GM18951 (cell line): ENCODE data around the gene ABO.
"Not testable (repeated sequence)": the region's sequence is repeated elsewhere in the genome, so short reads cannot be mapped to it uniquely, and the experiment has no call there.

Source experiments
- POLR2A ChIP-seq: IDR thresholded peaks from 4 replicates; pipeline ENCODE4 v1.6.1; 2011; ENCODE audit warnings: mild to moderate bottlenecking; ENCODE audit not compliant: insufficient read length, insufficient read depth; ENCODE audit errors: extremely low read depth
- in situ Hi-C: fragments of 300-500 bp; cut with MboI; formaldehyde crosslinking; loops from one replicate; pipeline ENCODE4 v1.12.0; 2022; ENCODE audit warnings: low sequenced_read_pairs, mixed read lengths, inconsistent platforms; ENCODE audit not compliant: unreplicated experiment

ABO gene

DNA sequence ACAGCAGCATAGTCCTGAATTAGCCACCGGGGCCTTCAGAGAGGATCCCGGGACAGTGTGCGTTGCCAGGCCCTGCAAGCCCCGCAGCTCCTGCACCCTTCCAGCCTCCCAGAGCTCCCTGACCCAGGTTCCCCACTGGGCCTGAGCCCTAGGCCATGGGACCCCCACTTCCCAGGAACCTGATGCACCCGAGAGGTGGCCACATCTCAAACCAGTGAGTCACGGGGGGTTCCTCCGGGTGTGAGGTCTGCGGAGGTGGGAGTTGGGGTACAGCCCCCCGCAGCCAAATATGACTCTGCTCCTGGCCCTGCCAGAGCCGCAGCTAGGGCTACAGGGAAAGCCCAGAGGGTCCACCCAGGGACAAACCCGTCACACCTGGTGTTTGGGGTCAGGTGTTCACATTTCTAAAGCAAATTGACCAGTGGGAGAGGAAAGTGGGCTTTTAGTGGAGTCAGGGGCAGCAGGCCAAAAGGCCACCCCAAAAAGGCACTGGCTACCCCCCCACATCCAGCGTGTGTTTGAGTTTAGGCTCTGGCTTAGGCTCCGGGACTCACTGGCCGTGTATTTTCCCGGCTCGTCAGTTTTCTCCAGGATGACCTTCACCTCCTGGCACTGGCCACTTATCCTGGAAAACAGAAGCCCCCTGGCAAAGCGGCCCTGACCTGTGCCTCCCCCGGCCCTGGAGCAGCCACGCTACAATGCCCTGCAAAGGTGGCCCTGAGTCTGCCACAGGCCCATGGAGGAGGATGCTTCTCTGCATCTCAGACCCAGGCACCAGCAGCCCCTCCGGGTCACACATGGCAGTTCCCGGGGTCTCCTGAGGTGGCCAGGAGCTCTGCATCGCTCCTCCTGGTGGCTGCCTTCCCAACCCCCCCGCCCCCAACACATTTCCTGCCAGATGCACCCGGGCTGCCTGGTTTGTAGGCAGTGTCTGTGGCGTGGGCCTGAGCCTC lies 48.5 kb downstream of the ABO start:
- in situ Hi-C loops, result no loop called here
- TF ChIP-seq POLR2A, result no peak

DNA sequence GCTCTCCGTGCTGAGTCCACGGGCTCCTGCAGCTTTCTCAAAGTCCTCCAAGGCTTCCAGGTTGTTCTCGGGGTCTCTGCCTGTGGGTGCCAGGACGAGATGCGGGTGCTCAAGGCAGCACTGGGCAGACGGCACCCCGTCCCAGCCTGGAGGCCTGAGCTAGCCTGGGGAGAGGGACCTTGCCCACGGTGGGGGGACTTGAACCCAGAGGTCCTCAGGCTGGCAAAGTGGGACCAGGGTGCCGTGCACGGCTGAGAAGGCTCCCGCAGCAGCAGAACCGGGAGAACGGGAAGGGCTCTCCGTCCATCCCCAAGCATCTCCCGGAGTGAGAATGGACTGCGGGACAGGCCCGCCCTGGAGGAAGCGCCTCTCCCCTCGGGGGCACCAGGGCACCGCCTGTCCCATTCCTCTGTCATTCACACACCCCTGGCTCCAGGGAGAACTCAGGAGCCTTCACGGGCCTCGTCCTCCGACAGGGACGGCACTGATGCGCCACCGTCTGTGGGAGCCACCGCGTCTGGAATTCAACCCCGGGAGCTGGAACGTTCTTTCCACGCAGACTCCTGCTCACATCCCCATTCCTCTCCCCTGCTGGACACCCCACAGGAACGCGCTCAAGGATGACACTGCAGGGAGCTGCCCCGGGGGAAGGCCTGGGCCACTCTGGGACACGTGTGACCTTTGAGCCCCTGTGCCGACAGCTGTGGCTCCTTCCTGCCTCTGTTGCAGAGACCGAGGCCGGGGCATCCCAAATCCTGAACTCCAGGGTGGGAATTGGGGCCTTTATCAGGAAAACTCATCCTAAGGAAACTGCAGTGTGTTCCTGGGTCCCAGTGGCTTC lies 49.6 kb downstream of the ABO start:
- TF ChIP-seq POLR2A, result no peak
- in situ Hi-C loops, result no loop called here

DNA sequence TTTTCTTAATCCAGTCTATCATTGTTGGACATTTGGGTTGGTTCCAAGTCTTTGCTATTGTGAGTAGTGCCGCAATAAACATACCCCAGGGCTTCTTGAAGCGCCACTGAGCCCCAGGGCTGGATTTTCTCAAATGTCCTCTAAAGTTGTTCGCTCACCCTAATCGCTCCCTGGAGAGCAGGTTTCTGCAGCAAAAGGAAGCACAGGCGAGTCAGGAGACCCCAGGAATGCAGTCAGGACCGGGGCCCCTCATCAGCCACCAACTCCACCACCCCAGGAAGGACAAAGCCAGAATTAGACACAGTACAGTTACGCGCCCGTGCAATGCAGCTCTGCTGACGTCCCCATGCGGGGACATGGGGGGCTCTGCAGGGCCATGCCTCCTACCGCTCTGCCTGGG lies 50.2 kb downstream of the ABO start:
- in situ Hi-C loops, result no loop called here
- TF ChIP-seq POLR2A, result no peak

DNA sequence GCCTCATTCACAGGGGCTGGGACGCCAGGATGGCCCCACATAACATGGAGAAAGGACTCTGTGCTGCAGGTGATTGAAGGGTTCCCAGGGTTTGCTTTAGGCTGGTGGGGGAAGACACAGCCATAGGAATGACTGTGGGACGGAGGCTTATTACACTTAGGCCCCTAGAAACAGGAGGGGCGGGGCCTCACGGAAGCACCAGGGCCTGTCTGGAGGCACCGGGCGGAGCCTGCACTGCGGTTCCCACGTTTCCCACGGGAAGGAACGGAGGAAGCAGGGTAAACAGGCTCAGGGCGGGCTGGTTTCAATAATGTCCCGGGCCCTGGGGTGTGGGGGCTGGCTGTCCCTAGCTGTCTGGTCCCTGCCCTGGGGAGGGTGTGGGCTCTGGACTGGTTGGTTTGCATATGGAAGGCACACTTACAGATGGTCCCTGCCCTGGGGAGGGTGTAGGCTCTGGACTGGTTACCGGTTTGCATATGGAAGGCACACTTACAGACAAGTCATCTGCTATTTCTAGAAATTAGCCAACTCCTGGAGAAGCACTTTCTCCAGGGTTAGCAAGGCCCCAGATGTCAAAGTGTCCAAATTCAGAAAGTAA lies 51.7 kb downstream of the ABO start:
- in situ Hi-C loops, result not testable (repeated sequence)

- in situ Hi-C loops, result not testable (repeated sequence)
Observed at GRCh38 chr9:133221994-133222393, 53.0 kb downstream of the ABO start.

GRCh38 chr9:133221177-133221809 lies 53.7 kb downstream of the ABO start:
- no peak for TF ChIP-seq POLR2A
- in situ Hi-C loops, result no loop called here

GRCh38 chr9:133218049-133218975 lies 56.7 kb downstream of the ABO start:
- in situ Hi-C loops, result not testable (repeated sequence)

GRCh38 chr9:133217333-133217988 lies 57.5 kb downstream of the ABO start:
- in situ Hi-C loops, result not testable (repeated sequence)

- in situ Hi-C loops, result not testable (repeated sequence)
Observed at GRCh38 chr9:133214276-133214675, 60.7 kb downstream of the ABO start.

- in situ Hi-C loops, result no loop called here
- no peak for TF ChIP-seq POLR2A
Observed at GRCh38 chr9:133210609-133211008, 64.4 kb downstream of the ABO start.

- TF ChIP-seq POLR2A, result no peak
- in situ Hi-C loops, result no loop called here
Observed at GRCh38 chr9:133210202-133210532, 64.8 kb downstream of the ABO start.

DNA sequence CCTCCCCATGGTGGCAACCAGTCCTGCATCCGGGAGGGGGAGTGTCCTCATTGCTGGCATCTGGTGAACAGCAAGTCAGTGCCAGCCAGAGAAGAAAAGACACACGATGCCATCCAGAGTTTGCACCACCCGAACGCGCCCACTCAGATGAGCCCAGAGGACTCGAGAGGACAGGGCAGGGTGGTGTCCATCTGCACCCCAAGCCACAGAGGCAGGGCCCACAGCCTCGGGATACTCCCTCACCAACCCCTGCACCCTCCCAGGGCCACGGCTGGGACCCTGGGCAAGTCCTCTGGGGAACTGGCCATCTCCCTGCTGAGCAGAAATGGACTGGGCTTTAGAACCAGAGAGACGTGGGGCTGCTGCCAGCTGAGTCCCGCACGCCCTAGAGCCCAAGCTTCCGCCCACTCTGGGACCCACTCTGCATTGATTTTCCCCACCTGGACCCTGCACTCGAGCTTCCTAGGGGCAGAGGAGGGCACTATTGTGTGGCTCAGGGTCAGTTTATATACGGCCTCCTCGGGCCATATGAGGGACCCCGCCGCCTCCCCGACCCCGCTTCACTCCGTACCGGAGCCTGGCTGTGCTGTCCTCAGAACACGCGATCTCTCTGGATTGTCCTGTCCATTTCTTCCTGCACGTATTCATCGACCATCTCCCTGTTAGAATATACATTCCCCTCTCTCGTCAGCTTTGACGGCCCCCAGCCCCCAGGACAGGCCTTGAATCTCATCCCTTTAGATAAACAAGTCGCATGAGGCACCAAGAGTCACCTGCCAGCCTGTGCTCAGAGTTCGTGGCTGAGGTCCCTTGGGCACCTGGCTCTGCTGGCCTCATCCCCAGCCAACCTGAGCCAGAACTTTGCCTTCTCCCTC lies 65.4 kb downstream of the ABO start:
- in situ Hi-C loops, result not testable (repeated sequence)

DNA sequence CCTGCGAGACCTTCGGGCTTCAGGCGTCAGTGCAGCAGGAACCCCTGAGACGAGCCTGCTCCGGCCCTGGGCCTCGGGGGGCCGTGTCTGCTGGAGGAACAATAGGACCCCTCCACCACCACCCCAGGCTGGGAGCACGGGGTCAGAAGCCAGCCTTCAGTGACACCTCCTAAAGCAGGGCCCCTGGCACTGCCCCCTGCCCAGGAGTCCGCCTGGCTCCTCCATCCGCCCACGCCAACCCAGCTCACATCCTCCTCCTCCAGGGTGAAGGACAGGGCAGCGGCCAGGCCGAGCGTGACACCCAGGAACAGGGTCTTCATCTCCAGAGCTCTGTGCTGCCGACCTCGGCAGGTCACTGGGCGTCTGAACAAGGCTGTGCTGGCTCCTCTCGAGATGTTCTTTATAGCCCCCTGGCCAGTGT lies 66.1 kb downstream of the ABO start, which contains the start of gene OBP2B:
OBP2B (minus strand) TSS at position 371 of the 421 bp plus-strand sequence; CDS start at position 320, 51 bp downstream.
- in situ Hi-C loops, result not testable (repeated sequence)

- in situ Hi-C loops, result not testable (repeated sequence)
Observed at GRCh38 chr9:133208171-133208879, 66.7 kb downstream of the ABO start.
